SU-DHL-6 (cell line): ENCODE measurements around the gene GAS2L2.

ENCODE experiments used
- H2AFZ ChIP-seq: fragments of 200-600 bp; sonication (generic); 2 replicates; pipeline ENCODE4 v1.6.1; 2014; ENCODE audit warnings: low read depth, mild to moderate bottlenecking, moderate library complexity, mixed read lengths, antibody characterized with exemption, low read length; ENCODE audit not compliant: severe bottlenecking
- H3F3A ChIP-seq: fragments of 200-600 bp; shearing (Covaris generic); 2 replicates; pipeline ENCODE4 v1.6.0; 2016; ENCODE audit warnings: antibody characterized with exemption, mild to moderate bottlenecking; ENCODE audit not compliant: insufficient read depth
- H3K27ac ChIP-seq: fragments of 200-600 bp; sonication (generic); 2 replicates; pipeline ENCODE4 v1.5.1; 2016; ENCODE audit warnings: low read depth, mild to moderate bottlenecking, low read length, moderate library complexity, mixed read lengths
- H3K27me3 ChIP-seq: fragments of 200-600 bp; sonication (generic), shearing (Covaris generic); 2 replicates; pipeline ENCODE4 v1.6.0; 2014; ENCODE audit warnings: mild to moderate bottlenecking, low read length
- H3K36me3 ChIP-seq: fragments of 200-600 bp; sonication (generic); 2 replicates; pipeline ENCODE4 v1.6.1; 2014; ENCODE audit warnings: mild to moderate bottlenecking, low read length, mixed read lengths
- H3K4me2 ChIP-seq: fragments of 300-600, 200-600 bp; shearing (Covaris generic), sonication (generic); 2 replicates; pipeline ENCODE4 v1.6.0; 2014; ENCODE audit warnings: low read length, low read depth, mild to moderate bottlenecking; ENCODE audit not compliant: poor library complexity, severe bottlenecking
- H3K4me3 ChIP-seq: fragments of 200-600 bp; sonication (generic); 2 replicates; pipeline ENCODE4 v1.5.1; 2014; ENCODE audit warnings: antibody characterized with exemption, low read length, mild to moderate bottlenecking, mixed read lengths; ENCODE audit not compliant: insufficient read depth, poor library complexity, severe bottlenecking
- H3K79me2 ChIP-seq: fragments of 200-600 bp; sonication (generic); 2 replicates; pipeline ENCODE4 v1.6.1; 2014; ENCODE audit warnings: mild to moderate bottlenecking, low read length, moderate library complexity; ENCODE audit not compliant: insufficient read depth
- H3K9ac ChIP-seq: fragments of 200-600 bp; sonication (generic); 2 replicates; pipeline ENCODE4 v1.7.0; 2014; ENCODE audit warnings: mild to moderate bottlenecking, low read length
- H3K9me2 ChIP-seq: fragments of 200-600 bp; sonication (generic); replicated peaks from 2 replicates; pipeline ENCODE4 v1.6.1; 2014; ENCODE audit warnings: low read length; ENCODE audit not compliant: insufficient read depth
- H3K9me3 ChIP-seq: fragments of 200-600 bp; sonication (generic); 2 replicates; pipeline ENCODE4 v1.6.1; 2014; ENCODE audit warnings: low read length, mixed read lengths; ENCODE audit not compliant: insufficient read depth
- H4K20me1 ChIP-seq: fragments of 200-600 bp; sonication (generic); 2 replicates; pipeline ENCODE4 v1.6.1; 2014; ENCODE audit warnings: low read depth, mild to moderate bottlenecking, antibody characterized with exemption, low read length, moderate library complexity, mixed read lengths
- EZH2phosphoT487 ChIP-seq: fragments of 200-600 bp; sonication (generic), shearing (Covaris generic); conservative IDR thresholded peaks from 2 replicates; pipeline ENCODE4 v1.6.1; 2018; ENCODE audit warnings: mild to moderate bottlenecking, antibody characterized with exemption, low read length, moderate library complexity, mixed read lengths
- TF ChIP-seq, protein P1 (sequence below): fragments of 200-600 bp; sonication (generic); IDR thresholded peaks from one replicate; pipeline ENCODE4 v1.5.1; 2017; ENCODE audit warnings: antibody characterized with exemption, mild to moderate bottlenecking, low read length, moderate library complexity; ENCODE audit not compliant: insufficient read depth, poor library complexity, severe bottlenecking

Gene GAS2L2

GRCh38 chr17:35775583-35775982 is 22.5 kb upstream of the GAS2L2 start:
- Histone ChIP-seq H3K27me3 (no peaks in the 10 kb centered on the region), H3K4me2 (no peak overlapping the region), H3K27ac (no peak overlapping the region), H3K4me3 (no peak overlapping the region), H3K36me3 (no peaks in the 10 kb centered on the region), H3K9ac (no peak overlapping the region), H4K20me1 (no peaks in the 10 kb centered on the region), H3K9me3 (no peaks in the 10 kb centered on the region), H3K79me2 (no peaks in the 10 kb centered on the region), H2AFZ (no peak overlapping the region), H3K9me2 (no peaks in the 10 kb centered on the region), H3F3A (no peaks in the 10 kb centered on the region)
- TF ChIP-seq EZH2phosphoT487: no peak
- TF ChIP-seq, protein P1, sequence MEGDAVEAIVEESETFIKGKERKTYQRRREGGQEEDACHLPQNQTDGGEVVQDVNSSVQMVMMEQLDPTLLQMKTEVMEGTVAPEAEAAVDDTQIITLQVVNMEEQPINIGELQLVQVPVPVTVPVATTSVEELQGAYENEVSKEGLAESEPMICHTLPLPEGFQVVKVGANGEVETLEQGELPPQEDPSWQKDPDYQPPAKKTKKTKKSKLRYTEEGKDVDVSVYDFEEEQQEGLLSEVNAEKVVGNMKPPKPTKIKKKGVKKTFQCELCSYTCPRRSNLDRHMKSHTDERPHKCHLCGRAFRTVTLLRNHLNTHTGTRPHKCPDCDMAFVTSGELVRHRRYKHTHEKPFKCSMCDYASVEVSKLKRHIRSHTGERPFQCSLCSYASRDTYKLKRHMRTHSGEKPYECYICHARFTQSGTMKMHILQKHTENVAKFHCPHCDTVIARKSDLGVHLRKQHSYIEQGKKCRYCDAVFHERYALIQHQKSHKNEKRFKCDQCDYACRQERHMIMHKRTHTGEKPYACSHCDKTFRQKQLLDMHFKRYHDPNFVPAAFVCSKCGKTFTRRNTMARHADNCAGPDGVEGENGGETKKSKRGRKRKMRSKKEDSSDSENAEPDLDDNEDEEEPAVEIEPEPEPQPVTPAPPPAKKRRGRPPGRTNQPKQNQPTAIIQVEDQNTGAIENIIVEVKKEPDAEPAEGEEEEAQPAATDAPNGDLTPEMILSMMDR: no peak

- no peak overlapping the region for H3K4me2 ChIP-seq
- no peaks in the 10 kb centered on the region for H3F3A ChIP-seq
- H3K79me2 ChIP-seq: no peaks in the 10 kb centered on the region
- no peak overlapping the region for H3K27ac ChIP-seq
- H3K36me3 ChIP-seq: no peaks in the 10 kb centered on the region
- no peak overlapping the region for H3K9ac ChIP-seq
- H3K9me2 ChIP-seq: no peaks in the 10 kb centered on the region
- H2AFZ ChIP-seq: no peak overlapping the region
- H3K4me3 ChIP-seq: no peak overlapping the region
- H4K20me1 ChIP-seq: no peaks in the 10 kb centered on the region
- TF ChIP-seq, protein P1: no peak
- no peak for TF ChIP-seq EZH2phosphoT487
- no peaks in the 10 kb centered on the region for H3K9me3 ChIP-seq
- H3K27me3 ChIP-seq: no peaks in the 10 kb centered on the region
These were observed 22.0 kb upstream of the GAS2L2 start for GRCh38 chr17:35775039-35775438.

- no peaks in the 10 kb centered on the region for H3K9me2 ChIP-seq
- H3K79me2 ChIP-seq: no peaks in the 10 kb centered on the region
- H4K20me1 ChIP-seq: no peaks in the 10 kb centered on the region
- no peaks in the 10 kb centered on the region for H3K36me3 ChIP-seq
- H3K4me3 ChIP-seq: no peak overlapping the region
- H3K9me3 ChIP-seq: no peaks in the 10 kb centered on the region
- H3K9ac ChIP-seq: no peak overlapping the region
- H3K27me3 ChIP-seq: no peaks in the 10 kb centered on the region
- H3K4me2 ChIP-seq: no peak overlapping the region
- no peaks in the 10 kb centered on the region for H3F3A ChIP-seq
- TF ChIP-seq, protein P1: no peak
- no peak for TF ChIP-seq EZH2phosphoT487
- H3K27ac ChIP-seq: no peak overlapping the region
- no peak overlapping the region for H2AFZ ChIP-seq
These were observed 21.5 kb upstream of the GAS2L2 start for GRCh38 chr17:35774499-35774898.
